Stimulated activated effector memory CD8-positive, alpha-beta T cell treated with anti-CD3 and anti-CD28 coated beads, Interleukin-12 subunit alpha, Interleukin-12 subunit beta, amount 100 ng/mL, for 72 hours (primary cell): Measurements from ENCODE around the gene CALML4.

Source experiments
- ATAC-seq: fragments of 150-1000 bp; cut with Tn5 transposase; 2 replicates; pipeline ENCODE4 v1.10.0; 2021
- DNase-seq, 2 donors: peaks; one replicate each; pipeline ENCODE4 v3.0.0; 2021 to 2022; ENCODE audit warnings: low spot score in 2 of 2
- H3K27ac Mint-ChIP-seq: one replicate; pipeline ENCODE4 v1.8.0; 2022; ENCODE audit warnings: mild to moderate bottlenecking, mixed read lengths
- H3K36me3 Mint-ChIP-seq: one replicate; pipeline ENCODE4 v1.8.0; 2022; ENCODE audit warnings: mild to moderate bottlenecking, mixed read lengths
- H3K4me1 Mint-ChIP-seq: one replicate; pipeline ENCODE4 v1.8.0; 2022; ENCODE audit warnings: mixed read lengths
- H3K4me3 Mint-ChIP-seq: one replicate; pipeline ENCODE4 v1.8.0; 2022; ENCODE audit warnings: mild to moderate bottlenecking, mixed read lengths
- H3K9me3 Mint-ChIP-seq: one replicate; pipeline ENCODE4 v1.8.0; 2022; ENCODE audit warnings: mixed read lengths

The CALML4 gene

GRCh38 chr15:68163191-68163590 lies 41.9 kb downstream of the CALML4 start:
- H3K9me3 Mint-ChIP-seq = no peaks in the 10 kb centered on the region
- H3K36me3 Mint-ChIP-seq = peaks cover 83% of the 10 kb centered on the region
- no peak for ATAC-seq
- H3K4me3 Mint-ChIP-seq = no peak overlapping the region
- no peak for DNase-seq
- no peak overlapping the region for H3K27ac Mint-ChIP-seq
- no peaks in the 10 kb centered on the region for H3K4me1 Mint-ChIP-seq

- DNase-seq (no peak), ATAC-seq (no peak)
- H3K4me3 Mint-ChIP-seq = no peak overlapping the region
- H3K9me3 Mint-ChIP-seq = no peaks in the 10 kb centered on the region
- no peak overlapping the region for H3K27ac Mint-ChIP-seq
- H3K36me3 Mint-ChIP-seq = peaks cover 33% of the 10 kb centered on the region
- H3K4me1 Mint-ChIP-seq = no peaks in the 10 kb centered on the region
These were observed 47.0 kb downstream of the CALML4 start for GRCh38 chr15:68158046-68158628.

GRCh38 chr15:68157074-68157473 lies 48.1 kb downstream of the CALML4 start:
- Mint-ChIP-seq H3K36me3 (peaks cover 33% of the 10 kb centered on the region), H3K4me1 (no peaks in the 10 kb centered on the region), H3K27ac (no peak overlapping the region), H3K4me3 (no peak overlapping the region), H3K9me3 (no peaks in the 10 kb centered on the region)
- DNase-seq (no peak), ATAC-seq (no peak)

GRCh38 chr15:68154923-68155559 lies 50.1 kb downstream of the CALML4 start:
- DNase-seq (no peak), ATAC-seq (no peak)
- Mint-ChIP-seq H3K36me3 (peaks cover 22% of the 10 kb centered on the region), H3K27ac (no peak overlapping the region), H3K4me1 (no peaks in the 10 kb centered on the region), H3K9me3 (no peaks in the 10 kb centered on the region), H3K4me3 (no peak overlapping the region)

- ATAC-seq (no peak), DNase-seq (no peak)
- Mint-ChIP-seq H3K4me1 (peaks cover 14% of the 10 kb centered on the region), H3K36me3 (peaks cover 32% of the 10 kb centered on the region), H3K4me3 (no peak overlapping the region), H3K9me3 (no peaks in the 10 kb centered on the region), H3K27ac (no peak overlapping the region)
These were observed 52.8 kb downstream of the CALML4 start for GRCh38 chr15:68152342-68152741.

- Mint-ChIP-seq H3K4me1 (peaks cover 14% of the 10 kb centered on the region), H3K27ac (no peak overlapping the region), H3K9me3 (no peaks in the 10 kb centered on the region), H3K4me3 (no peak overlapping the region), H3K36me3 (peaks cover 43% of the 10 kb centered on the region)
- ATAC-seq (no peak), DNase-seq (no peak)
These were observed 53.9 kb downstream of the CALML4 start for GRCh38 chr15:68151277-68151676.

- H3K9me3 Mint-ChIP-seq = no peaks in the 10 kb centered on the region
- H3K4me1 Mint-ChIP-seq = peaks cover 14% of the 10 kb centered on the region
- peaks cover 52% of the 10 kb centered on the region for H3K36me3 Mint-ChIP-seq
- H3K27ac Mint-ChIP-seq = no peak overlapping the region
- DNase-seq = no peak
- no peak for ATAC-seq
- H3K4me3 Mint-ChIP-seq = no peak overlapping the region
These were observed 54.9 kb downstream of the CALML4 start for GRCh38 chr15:68150187-68150586.

GRCh38 chr15:68149059-68149458 lies 56.1 kb downstream of the CALML4 start:
- no peak for DNase-seq
- Mint-ChIP-seq H3K36me3 (peaks cover 61% of the 10 kb centered on the region), H3K4me1 (peaks cover 14% of the 10 kb centered on the region), H3K27ac (peak overlapping the region; percentile 29), H3K4me3 (no peak overlapping the region), H3K9me3 (no peaks in the 10 kb centered on the region)
- ATAC-seq = no peak

- no peaks in the 10 kb centered on the region for H3K9me3 Mint-ChIP-seq
- no peak for ATAC-seq
- no peak overlapping the region for H3K4me3 Mint-ChIP-seq
- H3K27ac Mint-ChIP-seq = peak overlapping the region; percentile 43
- peaks cover 66% of the 10 kb centered on the region for H3K36me3 Mint-ChIP-seq
- no peak for DNase-seq
- peaks cover 14% of the 10 kb centered on the region for H3K4me1 Mint-ChIP-seq
These were observed 57.1 kb downstream of the CALML4 start for GRCh38 chr15:68148039-68148438.

GRCh38 chr15:68145706-68146105 lies 59.4 kb downstream of the CALML4 start:
- H3K27ac Mint-ChIP-seq = no peak overlapping the region
- no peak for ATAC-seq
- peaks cover 14% of the 10 kb centered on the region for H3K4me1 Mint-ChIP-seq
- H3K9me3 Mint-ChIP-seq = no peaks in the 10 kb centered on the region
- no peak for DNase-seq
- H3K36me3 Mint-ChIP-seq = peaks cover 58% of the 10 kb centered on the region
- H3K4me3 Mint-ChIP-seq = no peak overlapping the region

- DNase-seq (no peak), ATAC-seq (no peak)
- Mint-ChIP-seq H3K4me1 (peaks cover 10% of the 10 kb centered on the region), H3K4me3 (no peak overlapping the region), H3K9me3 (no peaks in the 10 kb centered on the region), H3K36me3 (peaks cover 55% of the 10 kb centered on the region), H3K27ac (peak overlapping the region; percentile 19)
These were observed 61.3 kb downstream of the CALML4 start for GRCh38 chr15:68143785-68144184.

GRCh38 chr15:68143129-68143528 lies 62.0 kb downstream of the CALML4 start:
- no peak for DNase-seq
- H3K27ac Mint-ChIP-seq = no peak overlapping the region
- peaks cover 5% of the 10 kb centered on the region for H3K4me1 Mint-ChIP-seq
- H3K4me3 Mint-ChIP-seq = no peak overlapping the region
- H3K9me3 Mint-ChIP-seq = no peaks in the 10 kb centered on the region
- peaks cover 54% of the 10 kb centered on the region for H3K36me3 Mint-ChIP-seq
- no peak for ATAC-seq
